K562 (cell line): Measurements from ENCODE around the gene SAT2. TPM values are rescaled to one million over a fixed set of nuclear protein-coding genes. Genes with fewer than 3 reads are reported as not detected.
A peak's percentile ranks its signal among the peaks of the same experiment; 100 is the strongest.

Source experiments
- CBX2 ChIP-seq: fragments of 200-600 bp; sonication (generic); IDR thresholded peaks from one replicate; pipeline ENCODE4 v1.6.1; 2012; ENCODE audit warnings: mild to moderate bottlenecking, low read length, inconsistent platforms; ENCODE audit not compliant: insufficient read depth, poor library complexity, severe bottlenecking
- CREB1 ChIP-seq, 2 experiments: sonication (generic) in 1 of 2; formaldehyde crosslinking in 1 of 2; IDR thresholded peaks; 2 replicates each; pipeline versions ENCODE4 v1.6.1 to v1.8.0; 2012 to 2022; ENCODE audit warnings: inconsistent platforms in 1 of 2, mild to moderate bottlenecking in 1 of 2, missing genetic modification reagents in 1 of 2, moderate library complexity in 1 of 2
- CREBBP ChIP-seq: IDR thresholded peaks from one replicate; pipeline ENCODE4 v1.6.1; 2012; ENCODE audit warnings: low read depth, mild to moderate bottlenecking, control low read depth, inconsistent platforms, low read length
- HDAC8 ChIP-seq: fragments of 450-650 bp; IDR thresholded peaks from 2 replicates; pipeline ENCODE4 v1.6.1; 2016; ENCODE audit warnings: mild to moderate bottlenecking, missing genetic modification characterization, moderate library complexity, missing compliant biosample characterization
- KLF6 ChIP-seq: fragments of 250-450 bp; sonication (Bioruptor Pico); IDR thresholded peaks from 2 replicates; pipeline ENCODE4 v1.4.0; 2020; ENCODE audit warnings: mild to moderate bottlenecking, moderate library complexity, borderline replicate concordance
- MAZ ChIP-seq, 2 experiments: fragments of 450-650 bp in 1 of 2; sonication (generic) in 1 of 2; formaldehyde crosslinking; IDR thresholded peaks in 1 of 2; conservative IDR thresholded peaks in 1 of 2; 2 replicates each; pipeline versions ENCODE4 v1.4.0 to v1.5.0; 2020; ENCODE audit warnings: mild to moderate bottlenecking in 1 of 2, missing genetic modification reagents in 1 of 2
- NKRF ChIP-seq: fragments of 450-650 bp; IDR thresholded peaks from 2 replicates; pipeline ENCODE4 v1.6.1; 2016; ENCODE audit warnings: borderline replicate concordance
- NRF1 ChIP-seq, 2 experiments: fragments of 450-650 bp; IDR thresholded peaks in 1 of 2; conservative IDR thresholded peaks in 1 of 2; 2 replicates each; pipeline ENCODE4 v1.6.1; 2014; ENCODE audit warnings: mild to moderate bottlenecking in 2 of 2
- RCOR1 ChIP-seq, 2 experiments: IDR thresholded peaks; 2 replicates each; pipeline ENCODE4 v1.6.1; 2012; ENCODE audit warnings: low read depth in 2 of 2, low read length in 2 of 2, borderline replicate concordance in 1 of 2, improper control_type of control experiment in 1 of 2
- TFAP4 ChIP-seq: sonication (generic); formaldehyde crosslinking; IDR thresholded peaks from 2 replicates; pipeline ENCODE4 v1.8.0; 2022; ENCODE audit warnings: missing genetic modification reagents, mild to moderate bottlenecking, moderate library complexity, borderline replicate concordance
- VEZF1 ChIP-seq: fragments of 200-800 bp; sonication (Bioruptor generic); IDR thresholded peaks from 2 replicates; pipeline ENCODE4 v1.6.1; 2017; ENCODE audit warnings: missing genetic modification characterization, missing compliant biosample characterization
- ZNF324 ChIP-seq: fragments of 250-450 bp; sonication (Bioruptor Pico); IDR thresholded peaks from 2 replicates; pipeline ENCODE4 v1.4.0; 2020; ENCODE audit warnings: mild to moderate bottlenecking
- polyA plus RNA-seq, 8 experiments: library from polyadenylated mRNA; depleted of rRNA in 4 of 8; stranded (reverse) in 5 of 8; unstranded in 3 of 8; fragments of >200 nt; fragmentation: Nextera tagmentation in 2 of 8; fragmentation: Illumina TruSeq in 1 of 8; extraction: Ambion mirVana in 2 of 8; extraction: Trizol in 1 of 8; gene quantifications; 2 replicates each; pipeline versions ENCODE4 v1.2.1 to v1.2.3, GENCODE V29; 2011 to 2014; ENCODE audit warnings: inconsistent platforms in 1 of 8, missing spikeins in 1 of 8
- total RNA-seq, 7 experiments: library from RNA; depleted of rRNA in 6 of 7; stranded (reverse); fragments of >200 nt in 6 of 7; fragmentation: Illumina TruSeq in 2 of 7; extraction: Trizol in 2 of 7; gene quantifications; 2 replicates each; pipeline versions ENCODE4 v1.2.1 to v1.2.3, GENCODE V29; 2011 to 2021; ENCODE audit warnings: low replicate concordance in 1 of 7
- TF ChIP-seq, protein P1 (sequence below): fragments of 250-450 bp; sonication (Bioruptor Pico); IDR thresholded peaks from 2 replicates; pipeline ENCODE4 v1.8.0; 2022; ENCODE audit warnings: inconsistent platforms, mild to moderate bottlenecking, moderate library complexity, borderline replicate concordance
- TF ChIP-seq, protein P2 (sequence below): IDR thresholded peaks from 2 replicates; pipeline ENCODE4 v1.6.1; 2014; ENCODE audit warnings: antibody characterized with exemption
- TF ChIP-seq, protein P3 (sequence below): conservative IDR thresholded peaks from 2 replicates; pipeline ENCODE4 v1.6.1; 2011; ENCODE audit warnings: low read depth, mild to moderate bottlenecking, low read length; ENCODE audit not compliant: control insufficient read depth

SAT2 gene
- total and polyA plus RNA-seq, 9 of the 15 experiments (the other 6 are each of a cell fraction or from before 2014, with no cell fraction given): 2.0 to 8.0 (median 5.3) TPM

- no peak for TF ChIP-seq KLF6 (CRISPR knock-in tag)
- TF ChIP-seq NKRF: no peak
- peak; percentile 52; the same call in 1 of the 2 replicates for TF ChIP-seq ZNF324
- TF ChIP-seq, protein P1, sequence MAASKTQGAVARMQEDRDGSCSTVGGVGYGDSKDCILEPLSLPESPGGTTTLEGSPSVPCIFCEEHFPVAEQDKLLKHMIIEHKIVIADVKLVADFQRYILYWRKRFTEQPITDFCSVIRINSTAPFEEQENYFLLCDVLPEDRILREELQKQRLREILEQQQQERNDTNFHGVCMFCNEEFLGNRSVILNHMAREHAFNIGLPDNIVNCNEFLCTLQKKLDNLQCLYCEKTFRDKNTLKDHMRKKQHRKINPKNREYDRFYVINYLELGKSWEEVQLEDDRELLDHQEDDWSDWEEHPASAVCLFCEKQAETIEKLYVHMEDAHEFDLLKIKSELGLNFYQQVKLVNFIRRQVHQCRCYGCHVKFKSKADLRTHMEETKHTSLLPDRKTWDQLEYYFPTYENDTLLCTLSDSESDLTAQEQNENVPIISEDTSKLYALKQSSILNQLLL (CRISPR knock-in tag): no peak
- 0 out of 2 replicates have a peak, but pooled peaks have one; percentile 12 for TF ChIP-seq CREB1 (IDR thresholded peaks at IDR 0.05)
- TF ChIP-seq CREB1 (CRISPR knock-in tag; IDR thresholded peaks at IDR 0.05): peak; percentile 21; the same call in 1 of the 2 replicates
- no peak for TF ChIP-seq HDAC8 (tag)
- peak; percentile 50 to 96; a peak in 3 of 4 replicates for TF ChIP-seq RCOR1 (IDR thresholded peaks at IDR 0.05; ENCODE audit: borderline replicate concordance in 1 of 2, low read depth in 2 of 2, low read length in 2 of 2)
- no peak for TF ChIP-seq CBX2
- no peak for TF ChIP-seq CREBBP
- TF ChIP-seq, protein P2, sequence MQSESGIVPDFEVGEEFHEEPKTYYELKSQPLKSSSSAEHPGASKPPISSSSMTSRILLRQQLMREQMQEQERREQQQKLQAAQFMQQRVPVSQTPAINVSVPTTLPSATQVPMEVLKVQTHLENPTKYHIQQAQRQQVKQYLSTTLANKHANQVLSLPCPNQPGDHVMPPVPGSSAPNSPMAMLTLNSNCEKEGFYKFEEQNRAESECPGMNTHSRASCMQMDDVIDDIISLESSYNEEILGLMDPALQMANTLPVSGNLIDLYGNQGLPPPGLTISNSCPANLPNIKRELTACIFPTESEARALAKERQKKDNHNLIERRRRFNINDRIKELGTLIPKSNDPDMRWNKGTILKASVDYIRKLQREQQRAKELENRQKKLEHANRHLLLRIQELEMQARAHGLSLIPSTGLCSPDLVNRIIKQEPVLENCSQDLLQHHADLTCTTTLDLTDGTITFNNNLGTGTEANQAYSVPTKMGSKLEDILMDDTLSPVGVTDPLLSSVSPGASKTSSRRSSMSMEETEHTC: peak; percentile 94
- TF ChIP-seq MAZ (CRISPR knock-in tag; conservative IDR thresholded peaks at IDR 0.05 in 1 of 2, IDR thresholded peaks at IDR 0.05 in 1 of 2): peak; percentile 20 to 42; a peak in 2 of 4 replicates
- peak in 1 of 2 experiments; percentile 40; a peak in 2 of 4 replicates for TF ChIP-seq NRF1 (conservative IDR thresholded peaks at IDR 0.05 in 1 of 2, IDR thresholded peaks at IDR 0.05 in 1 of 2)
- TF ChIP-seq TFAP4 (CRISPR knock-in tag): peak; percentile 95
- peak; percentile 88 for TF ChIP-seq VEZF1
- TF ChIP-seq, protein P3, sequence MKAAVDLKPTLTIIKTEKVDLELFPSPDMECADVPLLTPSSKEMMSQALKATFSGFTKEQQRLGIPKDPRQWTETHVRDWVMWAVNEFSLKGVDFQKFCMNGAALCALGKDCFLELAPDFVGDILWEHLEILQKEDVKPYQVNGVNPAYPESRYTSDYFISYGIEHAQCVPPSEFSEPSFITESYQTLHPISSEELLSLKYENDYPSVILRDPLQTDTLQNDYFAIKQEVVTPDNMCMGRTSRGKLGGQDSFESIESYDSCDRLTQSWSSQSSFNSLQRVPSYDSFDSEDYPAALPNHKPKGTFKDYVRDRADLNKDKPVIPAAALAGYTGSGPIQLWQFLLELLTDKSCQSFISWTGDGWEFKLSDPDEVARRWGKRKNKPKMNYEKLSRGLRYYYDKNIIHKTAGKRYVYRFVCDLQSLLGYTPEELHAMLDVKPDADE: 0 out of 2 replicates have a peak, but pooled peaks have one; percentile 20
Observed at GRCh38 chr17:7627250-7628121, at the start of gene SAT2 (continued).
